ENCODE results near the gene EGFR.

EGFR gene

GRCh38 chr7:55192723-55193122, 173.9 kb downstream of the EGFR start:
- H3K4me3 ChIP-seq (ENCODE audit: low read depth, low read length): no peak overlapping the region
- no peak for TF ChIP-seq CTCF (IDR thresholded peaks at IDR 0.05; ENCODE audit: borderline replicate concordance, insufficient read depth, low read depth, low read length)

- no peak for TF ChIP-seq CTCF (IDR thresholded peaks at IDR 0.05; ENCODE audit: borderline replicate concordance, insufficient read depth, low read depth, low read length)
- H3K4me3 ChIP-seq (ENCODE audit: low read depth, low read length): no peak overlapping the region
These were observed 174.4 kb downstream of the EGFR start for GRCh38 chr7:55193245-55193644.

- no peak for TF ChIP-seq CTCF (IDR thresholded peaks at IDR 0.05; ENCODE audit: borderline replicate concordance, insufficient read depth, low read depth, low read length)
- H3K4me3 ChIP-seq (ENCODE audit: low read depth, low read length): no peak overlapping the region
These were observed 175.7 kb downstream of the EGFR start for GRCh38 chr7:55194522-55194921.

GRCh38 chr7:55198634-55199392, 180.0 kb downstream of the EGFR start:
- no peak for TF ChIP-seq CTCF (IDR thresholded peaks at IDR 0.05; ENCODE audit: borderline replicate concordance, insufficient read depth, low read depth, low read length)
- H3K4me3 ChIP-seq (ENCODE audit: low read depth, low read length): no peak overlapping the region

- no peak for TF ChIP-seq CTCF (IDR thresholded peaks at IDR 0.05; ENCODE audit: borderline replicate concordance, insufficient read depth, low read depth, low read length)
- no peak overlapping the region for H3K4me3 ChIP-seq (ENCODE audit: low read depth, low read length)
These were observed 180.6 kb downstream of the EGFR start for GRCh38 chr7:55199418-55199817.

- no peak overlapping the region for H3K4me3 ChIP-seq (ENCODE audit: low read depth, low read length)
- TF ChIP-seq CTCF (IDR thresholded peaks at IDR 0.05; ENCODE audit: borderline replicate concordance, insufficient read depth, low read depth, low read length): no peak
These were observed 181.6 kb downstream of the EGFR start for GRCh38 chr7:55200441-55200840.

GRCh38 chr7:55202150-55202913, 183.5 kb downstream of the EGFR start:
- H3K4me3 ChIP-seq (ENCODE audit: low read depth, low read length): no peak overlapping the region
- no peak for TF ChIP-seq CTCF (IDR thresholded peaks at IDR 0.05; ENCODE audit: borderline replicate concordance, insufficient read depth, low read depth, low read length)

All from GM12875 (cell line).